HepG2 (cell line): ENCODE results near the gene AGAP4. TPM values are rescaled to one million over a fixed set of nuclear protein-coding genes. Genes with fewer than 3 reads are reported as not detected.

Source experiments
- polyA plus RNA-seq, 8 experiments: library from polyadenylated mRNA; depleted of rRNA in 3 of 8; stranded (reverse) in 7 of 8; unstranded in 1 of 8; fragments of >200 nt; fragmentation: Illumina TruSeq in 4 of 8; extraction: Trizol in 4 of 8; gene quantifications; 2 replicates each; pipeline versions ENCODE4 v1.2.1 to v1.2.3, GENCODE V29; 2011 to 2016; ENCODE audit warnings: low read depth in 4 of 8, missing spikeins in 1 of 8, mixed read lengths in 1 of 8; ENCODE audit not compliant: insufficient read depth in 1 of 8
- small RNA-seq, 3 experiments: library from RNA; depleted of rRNA; stranded (forward); fragments of <200 nt; gene quantifications; one replicate each; pipeline ENCODE3, GENCODE V24; 2012; ENCODE audit warnings: low read depth in 2 of 3, low replicate concordance in 1 of 3; ENCODE audit not compliant: insufficient read length in 3 of 3, insufficient read depth in 2 of 3
- total RNA-seq, 5 experiments: library from RNA; depleted of rRNA; stranded (reverse); fragments of >200 nt; fragmentation: Illumina TruSeq; extraction: Trizol; gene quantifications; 2 replicates each; pipeline ENCODE4 v1.2.3, GENCODE V29; 2016; ENCODE audit warnings: low read depth in 1 of 5

Gene AGAP4
- total and polyA plus RNA-seq, 2 of the 13 experiments (the other 11 are each of a cell fraction or from before 2014, with no cell fraction given) = 11.0 to 38.3 TPM

Small RNA genes lying within 50 kb of the gene (small RNA-seq; reads per million reads assigned to genes)
- gene AC012044.1 = 0 reads per million in 3 experiments
- 0 reads per million in 3 experiments for gene RNA5SP310

Other genes with a start within 250 kb of the AGAP4 start
- gene ZFAND4, start 174.7 kb downstream of the AGAP4 start, total RNA-seq (2016; rRNA removed; fragmentation: Illumina TruSeq; extraction: Trizol) = 9.2 and 9.7 TPM in 2 replicates
- 2.9 and 3.0 TPM in 2 replicates for gene ZFAND4, start 174.7 kb downstream of the AGAP4 start, polyA plus RNA-seq (2011; rRNA removed)
- gene WASHC2C, start 120.2 kb downstream of the AGAP4 start, total RNA-seq (2016; rRNA removed; fragmentation: Illumina TruSeq; extraction: Trizol) = 19.1 and 20.8 TPM in 2 replicates
- 17.3 and 17.8 TPM in 2 replicates for gene WASHC2C, start 120.2 kb downstream of the AGAP4 start, polyA plus RNA-seq (2011; rRNA removed)
- gene TIMM23, start 125.0 kb upstream of the AGAP4 start, total RNA-seq (2016; rRNA removed; fragmentation: Illumina TruSeq; extraction: Trizol) = 98.6 and 105 TPM in 2 replicates
- gene TIMM23, start 125.0 kb upstream of the AGAP4 start, polyA plus RNA-seq (2011; rRNA removed) = 59.1 and 80.2 TPM in 2 replicates
- 306 and 519 TPM in 2 replicates for gene NCOA4, start 183.1 kb upstream of the AGAP4 start, total RNA-seq (2016; rRNA removed; fragmentation: Illumina TruSeq; extraction: Trizol)
- 324 and 400 TPM in 2 replicates for gene NCOA4, start 183.1 kb upstream of the AGAP4 start, polyA plus RNA-seq (2011; rRNA removed)
- not detected in 2 replicates for gene MSMB, start 198.8 kb upstream of the AGAP4 start, total RNA-seq (2016; rRNA removed; fragmentation: Illumina TruSeq; extraction: Trizol)
- gene MSMB, start 198.8 kb upstream of the AGAP4 start, polyA plus RNA-seq (2011; rRNA removed) = 0.84 and 1.3 TPM in 2 replicates